ENCODE results near the gene AFG1L. TPM values are rescaled to one million over a fixed set of nuclear protein-coding genes. Genes with fewer than 3 reads are reported as not detected.
"Not testable (repeated sequence)": the region's sequence is repeated elsewhere in the genome, so short reads cannot be mapped to it uniquely, and the experiment has no call there.

The AFG1L gene
- polyA plus RNA-seq, 4 donors: 7.6 to 9.8 (median 7.7) TPM

- DNase-seq (ENCODE audit: low read depth in 4 of 4, low spot score in 3 of 4): no peak
Observed at GRCh38 chr6:108287373-108287772, 7.5 kb upstream of the AFG1L start.

GRCh38 chr6:108288742-108289141 is 6.1 kb upstream of the AFG1L start:
- no peak for DNase-seq (ENCODE audit: low read depth in 4 of 4, low spot score in 3 of 4)

- no peak for DNase-seq (ENCODE audit: low read depth in 4 of 4, low spot score in 3 of 4)
Observed at GRCh38 chr6:108291091-108291490, 3.8 kb upstream of the AFG1L start.

GRCh38 chr6:108292561-108292960 is 2.3 kb upstream of the AFG1L start:
- not testable (repeated sequence) for DNase-seq (ENCODE audit: low read depth in 4 of 4, low spot score in 3 of 4)

GRCh38 chr6:108293527-108294296 is 1.1 kb upstream of the AFG1L start:
- no peak for DNase-seq (ENCODE audit: low read depth in 4 of 4, low spot score in 3 of 4)

GRCh38 chr6:108294297-108294726 is 542 bp upstream of the AFG1L start:
- DNase-seq (ENCODE audit: low read depth in 4 of 4, low spot score in 3 of 4): peak in 2 of 4 donors; percentile 3 to 8

GRCh38 chr6:108295676-108296075 is 822 bp downstream of the AFG1L start:
- no peak for DNase-seq (ENCODE audit: low read depth in 4 of 4, low spot score in 3 of 4)

GRCh38 chr6:108302386-108302785 is 7.5 kb downstream of the AFG1L start:
- no peak for DNase-seq (ENCODE audit: low read depth in 4 of 4, low spot score in 3 of 4)

GRCh38 chr6:108304646-108305045 is 9.8 kb downstream of the AFG1L start:
- no peak for DNase-seq (ENCODE audit: low read depth in 4 of 4, low spot score in 3 of 4)

- not testable (repeated sequence) for DNase-seq (ENCODE audit: low read depth in 4 of 4, low spot score in 3 of 4)
Observed at GRCh38 chr6:108308641-108309040, 13.8 kb downstream of the AFG1L start.

- no peak for DNase-seq (ENCODE audit: low read depth in 4 of 4, low spot score in 3 of 4)
Observed at GRCh38 chr6:108309844-108310243, 15.0 kb downstream of the AFG1L start.

GRCh38 chr6:108312605-108313004 is 17.8 kb downstream of the AFG1L start:
- DNase-seq (ENCODE audit: low read depth in 4 of 4, low spot score in 3 of 4): no peak

GRCh38 chr6:108321253-108321747 is 26.4 kb downstream of the AFG1L start:
- no peak for DNase-seq (ENCODE audit: low read depth in 4 of 4, low spot score in 3 of 4)

GRCh38 chr6:108322728-108323127 is 27.9 kb downstream of the AFG1L start:
- DNase-seq (ENCODE audit: low read depth in 4 of 4, low spot score in 3 of 4): no peak

- DNase-seq (ENCODE audit: low read depth in 4 of 4, low spot score in 3 of 4): no peak
Observed at GRCh38 chr6:108323710-108324466, 29.0 kb downstream of the AFG1L start.

- not testable (repeated sequence) for DNase-seq (ENCODE audit: low read depth in 4 of 4, low spot score in 3 of 4)
Observed at GRCh38 chr6:108330221-108330785, 35.4 kb downstream of the AFG1L start.

GRCh38 chr6:108330806-108331205 is 36.0 kb downstream of the AFG1L start:
- DNase-seq (ENCODE audit: low read depth in 4 of 4, low spot score in 3 of 4): no peak

GRCh38 chr6:108331982-108332381 is 37.1 kb downstream of the AFG1L start:
- DNase-seq (ENCODE audit: low read depth in 4 of 4, low spot score in 3 of 4): no peak

- DNase-seq (ENCODE audit: low read depth in 4 of 4, low spot score in 3 of 4): no peak
Observed at GRCh38 chr6:108336971-108337370, 42.1 kb downstream of the AFG1L start.

GRCh38 chr6:108337721-108338120 is 42.9 kb downstream of the AFG1L start:
- DNase-seq (ENCODE audit: low read depth in 4 of 4, low spot score in 3 of 4): no peak

- DNase-seq (ENCODE audit: low read depth in 4 of 4, low spot score in 3 of 4): no peak
Observed at GRCh38 chr6:108341372-108341771, 46.5 kb downstream of the AFG1L start.

Data from right renal pelvis (tissue), 4 donors.